Stomach (tissue), 9 donors: Measurements from ENCODE around the gene PDCD2L. TPM values are rescaled to one million over a fixed set of nuclear protein-coding genes. Genes with fewer than 3 reads are reported as not detected.

Experiments used
- DNase-seq, 2 donors: peaks; one replicate each; pipeline versions ENCODE4 v3.0.0 to v3.0.0-alpha.2; 2013 to 2019
- H3K27ac ChIP-seq, 5 donors: fragments of 200-600 bp in 4 of 5; sonication (generic) in 4 of 5; one replicate each; pipeline ENCODE4 v1.5.1; 2013 to 2019; ENCODE audit warnings: mild to moderate bottlenecking in 1 of 5, moderate library complexity in 1 of 5
- H3K27me3 ChIP-seq, 3 donors: fragments of 200-600 bp; sonication (generic); one replicate each; pipeline ENCODE4 v1.5.1; 2017 to 2019; ENCODE audit warnings: mixed run types in 1 of 3
- H3K36me3 ChIP-seq, 4 donors: fragments of 200-600 bp; sonication (generic); 1 replicate in 3 of 4; 2 replicates in 1 of 4; pipeline ENCODE4 v1.5.1; 2016 to 2019
- H3K4me1 ChIP-seq, 4 donors: fragments of 200-600 bp; sonication (generic); one replicate each; pipeline ENCODE4 v1.5.1; 2016 to 2019
- H3K4me3 ChIP-seq, 4 donors: fragments of 200-600 bp; sonication (generic) in 3 of 4; one replicate each; pipeline ENCODE4 v1.5.1; 2016 to 2019; ENCODE audit warnings: mild to moderate bottlenecking in 1 of 4
- H3K9me3 ChIP-seq, 4 donors: fragments of 200-600 bp; sonication (generic); one replicate each; pipeline ENCODE4 v1.5.1; 2016 to 2019
- EP300 ChIP-seq: sonication (generic); formaldehyde crosslinking; IDR thresholded peaks from one replicate; pipeline ENCODE4 v1.6.1; 2017; ENCODE audit warnings: antibody characterized with exemption
- POLR2A ChIP-seq, 4 donors: fragments of 450-650 bp; IDR thresholded peaks; one replicate each; pipeline ENCODE4 v1.6.1; 2016; ENCODE audit warnings: antibody characterized with exemption in 4 of 4, control low read depth in 2 of 4, mild to moderate bottlenecking in 1 of 4, moderate library complexity in 1 of 4
- POLR2AphosphoS5 ChIP-seq, 3 donors: sonication (generic); formaldehyde crosslinking; IDR thresholded peaks; one replicate each; pipeline ENCODE4 v1.6.1; 2016; ENCODE audit warnings: antibody characterized with exemption in 3 of 3
- WGBS, 5 donors: extraction: QIAGEN DNeasy Blood & Tissue Kit in 3 of 5; methylation state at CpG; one replicate each; pipeline versions ENCODE4 v1.1.5 to v1.1.7; 2013 to 2018; 5-methylcytosine and 5-hydroxymethylcytosine counted together
- intact Hi-C: fragments of 100-400 bp; cut with DNase I; formaldehyde crosslinking; loops from one replicate; pipeline ENCODE4 v1.15.1; 2023; ENCODE audit warnings: low total_unique reads
- polyA plus RNA-seq, 3 donors: library from polyadenylated mRNA; stranded (reverse); fragments of 200-250 nt; gene quantifications; one replicate each; pipeline ENCODE4 v1.2.3, GENCODE V29; 2013
- total RNA-seq, 5 donors: library from RNA; depleted of rRNA; stranded (reverse); fragments of >200 nt; gene quantifications; one replicate each; pipeline versions ENCODE4 v1.1.0 to v1.2.3, GENCODE V29; 2014 to 2016
- TF ChIP-seq, protein P1 (sequence below), 7 experiments: fragments of 450-650 bp in 4 of 7; fragments of 200-600 bp in 3 of 7; sonication (generic) in 3 of 7; IDR thresholded peaks; one replicate each; pipeline ENCODE4 v1.5.1; 2016 to 2019; ENCODE audit warnings: antibody characterized with exemption in 7 of 7, control low read depth in 2 of 7, mild to moderate bottlenecking in 1 of 7
- donor health status: healthy with polysubstance abuse.
- donor health status: Bipolar disorder and iron deficiency.
- donor health status: healthy.

Gene PDCD2L
- total and polyA plus RNA-seq, 8 donors: 4.6 to 33.5 (median 10.6) TPM

DNA sequence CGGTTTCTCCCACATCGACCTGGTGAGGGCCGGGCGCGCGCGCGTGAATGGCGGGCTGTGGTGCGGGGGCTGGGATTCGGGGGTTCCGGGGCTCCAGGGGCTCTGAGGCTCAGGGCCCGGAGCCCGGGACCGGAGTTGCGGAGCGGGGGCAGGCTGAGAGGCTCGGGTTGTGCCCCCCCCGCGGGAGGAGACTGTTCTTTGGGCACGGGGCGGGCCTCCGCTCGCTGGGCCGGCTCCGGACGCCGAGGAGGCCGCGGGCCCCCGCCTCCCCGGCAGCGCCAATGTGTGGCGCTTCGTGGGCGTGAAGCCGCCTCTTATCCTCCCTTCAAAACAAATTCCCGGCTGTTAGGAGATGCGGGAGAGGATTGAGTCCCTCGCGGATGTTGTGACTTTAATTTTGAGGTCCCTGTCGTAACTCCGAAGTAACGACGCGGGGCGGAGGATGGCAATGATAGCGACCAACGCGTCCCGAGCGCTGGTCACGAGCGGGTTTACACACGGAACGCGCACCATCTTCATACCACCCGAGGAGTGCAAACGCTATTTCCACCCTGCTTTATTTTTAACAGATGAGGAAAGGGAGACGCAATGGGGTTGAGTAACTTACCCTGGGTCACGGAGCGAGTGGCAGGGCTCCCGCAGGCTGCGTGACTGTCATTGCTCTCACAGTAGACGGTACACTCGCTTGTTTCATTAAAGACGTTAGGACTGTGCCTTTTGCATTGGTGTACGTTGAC lies 24.5 kb downstream of the PDCD2L start:
- peaks cover 3 to 27% (median 23%) of the 10 kb centered on the region in 4 donors for H3K36me3 ChIP-seq
- no peaks in the 10 kb centered on the region for H3K9me3 ChIP-seq
- TF ChIP-seq EP300 (no peak), POLR2AphosphoS5 (IDR thresholded peaks at IDR 0.05) (peak in 1 of 3 donors; percentile 20)
- H3K4me3 ChIP-seq: peak overlapping the region; percentile 95 to 99 (median 98)
- intact Hi-C loops: no loop called here
- no peaks in the 10 kb centered on the region for H3K27me3 ChIP-seq
- H3K27ac ChIP-seq: peak overlapping the region; percentile 85 to 97 (median 95)
- peak; percentile 31 to 65 for DNase-seq
- WGBS, 5 donors: 0 to 1% (median 1%) methylated on average over 13 to 68 of the region's 68 CpGs
- H3K4me1 ChIP-seq: peaks cover 31 to 53% (median 44%) of the 10 kb centered on the region in 4 donors

DNA sequence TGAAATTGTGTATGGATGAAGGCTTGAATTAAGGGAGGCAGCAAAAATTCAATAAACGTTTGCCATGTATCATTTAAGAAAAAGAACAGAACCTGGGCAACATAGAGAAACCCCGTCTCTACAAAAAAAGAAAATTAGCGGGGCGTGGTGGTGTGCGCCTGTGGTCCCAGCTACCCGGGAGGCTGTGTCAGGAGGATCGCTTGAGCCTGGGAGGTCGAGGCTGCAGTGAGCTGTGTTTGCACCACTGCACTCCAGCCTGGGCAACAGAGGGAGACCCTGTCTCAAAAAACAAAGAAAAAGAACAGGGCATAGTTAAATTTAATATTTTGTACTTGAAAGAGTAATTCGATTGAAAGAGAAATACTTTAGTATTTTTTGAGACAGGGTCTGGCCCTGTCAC lies 25.4 kb downstream of the PDCD2L start:
- TF ChIP-seq EP300 (no peak), POLR2A (IDR thresholded peaks at IDR 0.05) (no peak), POLR2AphosphoS5 (IDR thresholded peaks at IDR 0.05) (no peak)
- TF ChIP-seq, protein P1, sequence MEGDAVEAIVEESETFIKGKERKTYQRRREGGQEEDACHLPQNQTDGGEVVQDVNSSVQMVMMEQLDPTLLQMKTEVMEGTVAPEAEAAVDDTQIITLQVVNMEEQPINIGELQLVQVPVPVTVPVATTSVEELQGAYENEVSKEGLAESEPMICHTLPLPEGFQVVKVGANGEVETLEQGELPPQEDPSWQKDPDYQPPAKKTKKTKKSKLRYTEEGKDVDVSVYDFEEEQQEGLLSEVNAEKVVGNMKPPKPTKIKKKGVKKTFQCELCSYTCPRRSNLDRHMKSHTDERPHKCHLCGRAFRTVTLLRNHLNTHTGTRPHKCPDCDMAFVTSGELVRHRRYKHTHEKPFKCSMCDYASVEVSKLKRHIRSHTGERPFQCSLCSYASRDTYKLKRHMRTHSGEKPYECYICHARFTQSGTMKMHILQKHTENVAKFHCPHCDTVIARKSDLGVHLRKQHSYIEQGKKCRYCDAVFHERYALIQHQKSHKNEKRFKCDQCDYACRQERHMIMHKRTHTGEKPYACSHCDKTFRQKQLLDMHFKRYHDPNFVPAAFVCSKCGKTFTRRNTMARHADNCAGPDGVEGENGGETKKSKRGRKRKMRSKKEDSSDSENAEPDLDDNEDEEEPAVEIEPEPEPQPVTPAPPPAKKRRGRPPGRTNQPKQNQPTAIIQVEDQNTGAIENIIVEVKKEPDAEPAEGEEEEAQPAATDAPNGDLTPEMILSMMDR (IDR thresholded peaks at IDR 0.05): no peak
- WGBS, 5 donors: 66 to 71% (median 67%) methylated on average over 9 of the region's 9 CpGs
- peak overlapping the region in 2 of 5 donors; percentile 95 to 97 for H3K27ac ChIP-seq
- no peaks in the 10 kb centered on the region for H3K27me3 ChIP-seq
- intact Hi-C loops: no loop called here
- H3K9me3 ChIP-seq: no peaks in the 10 kb centered on the region
- H3K4me3 ChIP-seq: peak overlapping the region; percentile 95 to 99 (median 98)
- H3K4me1 ChIP-seq: peaks cover 31 to 53% (median 44%) of the 10 kb centered on the region in 4 donors
- no peak for DNase-seq
- peaks cover 11 to 29% (median 22%) of the 10 kb centered on the region in 4 donors for H3K36me3 ChIP-seq

DNA sequence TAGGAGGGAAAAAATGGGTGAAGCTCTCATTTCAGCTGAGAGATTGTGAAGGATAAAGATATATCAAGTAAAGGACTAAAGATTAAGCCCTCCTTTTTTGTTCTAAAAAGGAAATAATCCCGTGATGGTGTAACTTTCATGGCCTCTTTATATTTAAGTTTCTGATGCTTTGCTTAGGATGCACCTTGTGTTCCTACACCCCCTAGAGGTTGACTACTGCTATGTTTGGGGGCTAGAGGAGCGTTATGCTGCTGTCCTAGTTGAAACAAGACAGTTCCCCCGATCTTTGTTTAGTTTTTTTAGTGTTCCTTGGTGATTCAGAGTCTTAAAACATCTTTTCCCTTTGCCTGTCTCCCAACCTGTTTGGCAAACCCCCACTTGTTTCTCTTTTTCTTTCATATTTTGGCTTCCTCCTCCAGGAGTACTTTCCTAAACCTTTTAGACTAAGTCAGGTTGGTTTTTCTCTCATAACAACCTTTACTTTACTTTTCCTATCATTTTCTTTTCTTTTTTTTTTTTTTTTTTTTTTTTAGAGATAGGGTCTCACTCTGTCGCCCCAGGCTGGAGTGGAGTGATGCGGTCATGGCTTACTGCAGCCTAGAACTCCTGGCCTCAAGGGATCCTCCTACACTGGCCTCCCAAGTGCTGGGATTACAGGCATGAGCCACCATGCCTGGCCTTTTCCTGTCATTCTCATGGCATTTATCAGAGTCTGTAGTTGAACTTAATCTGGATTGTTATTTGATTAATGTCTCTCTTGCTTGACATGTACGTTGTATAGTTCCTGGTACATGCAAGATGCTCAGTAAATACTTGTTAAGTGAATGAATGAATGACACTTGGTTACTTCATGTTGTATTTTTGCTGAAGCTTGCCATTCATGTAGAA lies 26.8 kb downstream of the PDCD2L start:
- 28 to 41% (median 32%) methylated on average over 6 of the region's 6 CpGs for WGBS, 5 donors
- H3K9me3 ChIP-seq: no peaks in the 10 kb centered on the region
- TF ChIP-seq POLR2AphosphoS5 (IDR thresholded peaks at IDR 0.05) (no peak), POLR2A (IDR thresholded peaks at IDR 0.05) (no peak)
- TF ChIP-seq, protein P1 (IDR thresholded peaks at IDR 0.05): peak in 4 of 7 experiments; percentile 25 to 44 (median 32)
- peak overlapping the region in 3 of 5 donors; percentile 5 to 53 (median 6) for H3K27ac ChIP-seq
- peak in 1 of 2 donors; percentile 72 for DNase-seq
- no peaks in the 10 kb centered on the region for H3K27me3 ChIP-seq
- H3K4me3 ChIP-seq: peak overlapping the region in 2 of 4 donors; percentile 97 to 99
- peaks cover 24 to 37% (median 34%) of the 10 kb centered on the region in 4 donors for H3K36me3 ChIP-seq
- intact Hi-C loops: no loop called here
- H3K4me1 ChIP-seq: peaks cover 31 to 53% (median 44%) of the 10 kb centered on the region in 4 donors

DNA sequence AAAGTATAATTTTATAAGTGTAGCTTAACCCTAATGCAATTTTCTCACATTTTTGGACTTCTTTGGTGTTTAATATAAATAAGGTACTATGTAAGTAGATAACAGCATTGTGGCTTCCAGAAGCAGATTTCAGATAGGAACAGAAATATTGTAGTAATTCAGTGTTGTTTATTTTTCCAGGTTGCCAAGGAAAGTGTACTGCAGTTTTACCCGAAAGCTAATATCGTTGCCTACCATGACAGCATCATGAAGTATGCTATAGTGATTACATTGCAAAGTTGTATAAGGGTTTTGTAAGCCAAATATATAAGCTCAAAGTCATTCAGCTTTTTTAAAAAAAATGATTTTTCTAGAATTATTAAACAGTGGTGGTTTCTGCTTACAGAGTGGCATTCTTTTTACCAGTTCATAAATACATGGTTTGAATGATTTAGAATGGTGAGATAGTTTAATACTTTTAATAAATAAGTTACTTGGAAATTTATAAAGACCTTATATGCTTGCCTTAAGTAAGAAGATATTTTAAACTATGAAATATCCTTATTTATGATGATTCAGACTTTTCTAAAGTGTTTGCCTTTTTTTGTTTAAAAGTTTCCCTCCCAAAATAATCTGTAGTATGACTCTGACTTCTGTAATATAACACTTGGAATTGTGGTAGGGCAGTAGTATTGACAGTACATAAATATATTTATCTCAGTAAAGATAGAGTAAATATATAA lies 27.6 kb downstream of the PDCD2L start:
- H3K4me3 ChIP-seq: no peak overlapping the region
- WGBS, 5 donors: 25 to 37% (median 31%) methylated on average over 2 of the region's 2 CpGs
- intact Hi-C loops: no loop called here
- peak overlapping the region in 2 of 5 donors; percentile 6 to 53 for H3K27ac ChIP-seq
- no peaks in the 10 kb centered on the region for H3K9me3 ChIP-seq
- peaks cover 31 to 53% (median 44%) of the 10 kb centered on the region in 4 donors for H3K4me1 ChIP-seq
- TF ChIP-seq EP300 (no peak), POLR2A (IDR thresholded peaks at IDR 0.05) (no peak), POLR2AphosphoS5 (IDR thresholded peaks at IDR 0.05) (no peak)
- TF ChIP-seq, protein P1 (IDR thresholded peaks at IDR 0.05): no peak
- no peaks in the 10 kb centered on the region for H3K27me3 ChIP-seq
- H3K36me3 ChIP-seq: peaks cover 33 to 45% (median 40%) of the 10 kb centered on the region in 4 donors
- peak in 1 of 2 donors; percentile 10 for DNase-seq
